Right cardiac atrium (tissue), 5 donors: ENCODE results near the gene PPM1H. TPM values are rescaled to one million over a fixed set of nuclear protein-coding genes. Genes with fewer than 3 reads are reported as not detected.

Experiments used
- ATAC-seq, 2 donors: fragments of 200-7000 bp; cut with Tn5 transposase; one replicate each; pipeline versions ENCODE4 v1.8.0 to v1.9.1; 2020; ENCODE audit warnings: moderate library complexity in 2 of 2, mild to moderate bottlenecking in 1 of 2
- DNase-seq, 3 donors: peaks; one replicate each; pipeline ENCODE4 v3.0.0-alpha.2; 2020
- H3K27ac ChIP-seq: one replicate; pipeline ENCODE4 v1.5.1; 2013; ENCODE audit warnings: mild to moderate bottlenecking, low read length, control low read depth, moderate library complexity
- H3K27me3 ChIP-seq: one replicate; pipeline ENCODE4 v1.6.1; 2013; ENCODE audit not compliant: control insufficient read depth, insufficient read depth
- H3K4me1 ChIP-seq: one replicate; pipeline ENCODE4 v1.6.1; 2013; ENCODE audit warnings: low read length; ENCODE audit not compliant: control insufficient read depth, insufficient read depth
- H3K4me3 ChIP-seq: one replicate; pipeline ENCODE4 v1.5.1; 2013; ENCODE audit warnings: low read length, control low read depth
- H3K9me3 ChIP-seq: one replicate; pipeline ENCODE4 v1.6.1; 2013; ENCODE audit warnings: low read length; ENCODE audit not compliant: control insufficient read depth
- WGBS: extraction: QIAGEN DNeasy Blood & Tissue Kit; methylation state at CpG from one replicate; pipeline ENCODE4 v1.1.7; 2013; 5-methylcytosine and 5-hydroxymethylcytosine counted together
- intact Hi-C, 4 donors: fragments of 100-400 bp; cut with DNase I; formaldehyde crosslinking; loops; one replicate each; pipeline versions ENCODE4 v1.11.0 to v1.14.0; 2022 to 2023
- polyA plus RNA-seq: library from polyadenylated mRNA; stranded (reverse); fragments of 200-250 nt; gene quantifications from one replicate; pipeline ENCODE4 v1.2.3, GENCODE V29; 2013
- total RNA-seq, 4 donors: library from RNA; stranded (reverse); fragmentation: NEBNext Ultra II Directional; extraction: Animal tissue kit (Norgen Biotek cat#: 25700); gene quantifications; one replicate each; pipeline ENCODE4 v1.2.1, GENCODE V29; 2021
- donor health status: healthy with polysubstance abuse.
- donor health status: DM: no; HTN: yes; CAD: no.
- donor health status: DM: no; HTN: no; CAD: no.
- donor health status: DM: no; HTN: yes; CAD: no; lungs with severe emphysema.
- donor health status: DM: yes; HTN: yes; CAD: no.

PPM1H gene
- total and polyA plus RNA-seq, 5 donors = 1.0 to 4.4 (median 3.5) TPM

DNA sequence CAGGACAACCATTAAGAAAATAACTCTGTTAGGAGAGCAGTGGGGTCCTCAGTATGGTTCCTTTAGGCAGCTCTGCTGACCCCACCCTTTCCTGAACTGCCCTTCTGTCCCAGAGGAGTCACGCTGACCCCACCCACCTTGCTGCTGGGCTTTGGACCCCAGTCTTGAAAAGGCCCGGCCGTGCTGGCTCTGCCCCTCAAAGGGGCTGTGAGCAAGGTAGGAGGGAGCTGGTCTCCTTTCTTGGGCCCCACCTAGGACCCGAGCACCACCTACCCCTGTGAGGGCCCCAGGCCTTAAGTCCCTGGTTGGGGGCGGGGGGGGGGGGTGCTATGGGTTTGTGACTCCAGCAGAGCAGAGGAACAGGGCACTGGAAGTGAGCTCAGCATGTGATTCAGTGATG is 297.3 kb downstream of the PPM1H start:
- ATAC-seq (no peak), DNase-seq (no peak)
- no peak overlapping the region for H3K4me3 ChIP-seq
- no peaks in the 10 kb centered on the region for H3K9me3 ChIP-seq
- intact Hi-C loops = no loop called here
- no peaks in the 10 kb centered on the region for H3K27me3 ChIP-seq
- no peak overlapping the region for H3K27ac ChIP-seq
- WGBS = 74% methylated on average over 5 of the region's 5 CpGs
- H3K4me1 ChIP-seq = no peaks in the 10 kb centered on the region

DNA sequence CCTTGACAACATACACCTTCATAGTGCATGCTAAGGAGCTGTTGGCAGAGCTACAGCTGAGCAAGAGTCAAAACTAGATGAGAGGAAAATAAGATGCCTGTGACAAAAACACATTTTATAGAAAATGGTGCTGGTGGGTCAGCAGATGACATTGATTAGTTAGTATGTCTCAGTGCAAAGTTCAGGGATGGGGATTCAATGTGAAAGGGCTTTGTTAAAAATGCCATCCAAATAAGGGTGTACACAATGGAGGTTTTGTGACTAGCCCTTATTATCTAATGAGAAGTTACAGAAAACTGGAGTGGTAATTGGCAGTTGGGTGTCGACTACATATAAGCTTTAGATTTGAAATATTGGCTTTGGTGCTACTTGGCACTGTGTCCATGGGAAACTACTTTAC is 299.3 kb downstream of the PPM1H start:
- no peak for DNase-seq
- ATAC-seq = no peak
- no peaks in the 10 kb centered on the region for H3K9me3 ChIP-seq
- H3K27ac ChIP-seq = no peak overlapping the region
- no peaks in the 10 kb centered on the region for H3K27me3 ChIP-seq
- 56% methylated on average over 1 of the region's 1 CpG for WGBS
- H3K4me3 ChIP-seq = no peak overlapping the region
- intact Hi-C loops = no loop called here
- H3K4me1 ChIP-seq = no peaks in the 10 kb centered on the region

DNA sequence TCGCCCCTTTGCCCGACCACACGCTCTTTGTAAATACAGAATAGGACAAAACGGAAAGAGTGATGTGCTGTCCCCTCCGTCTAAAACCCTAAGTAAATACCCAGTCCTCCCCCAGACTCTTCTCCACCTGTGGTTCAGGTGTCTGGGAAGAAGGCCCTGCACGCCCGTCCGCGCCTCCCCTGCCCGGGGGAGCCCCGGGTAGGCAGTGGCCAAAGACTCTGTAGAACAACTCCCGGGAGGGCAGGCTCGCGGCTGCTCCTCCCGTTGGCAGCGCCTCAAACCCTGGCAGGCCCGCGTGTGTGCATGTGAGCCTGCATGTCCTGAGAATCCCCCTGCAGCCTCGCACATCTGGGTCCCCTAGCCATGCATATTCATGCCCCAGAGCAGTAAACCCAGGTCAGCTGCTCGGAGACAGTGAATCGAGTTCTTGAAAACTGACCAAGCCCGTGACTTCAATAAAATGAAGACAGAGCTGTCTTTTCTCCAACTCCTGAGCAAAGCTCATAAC is 302.5 kb downstream of the PPM1H start:
- Histone ChIP-seq H3K9me3 (no peaks in the 10 kb centered on the region), H3K4me1 (no peaks in the 10 kb centered on the region), H3K27ac (peak overlapping the region; percentile 39), H3K27me3 (no peaks in the 10 kb centered on the region), H3K4me3 (peak overlapping the region; percentile 61)
- intact Hi-C loops = no loop called here
- 4% methylated on average over 22 of the region's 22 CpGs for WGBS
- DNase-seq = peak; percentile 67 to 91 (median 87)
- peak; percentile 72 to 74 for ATAC-seq

GRCh38 chr12:62631471-62632410 is 303.2 kb downstream of the PPM1H start:
- Histone ChIP-seq H3K4me1 (no peaks in the 10 kb centered on the region), H3K4me3 (peak overlapping the region; percentile 61), H3K27me3 (no peaks in the 10 kb centered on the region), H3K27ac (peak overlapping the region; percentile 39), H3K9me3 (no peaks in the 10 kb centered on the region)
- intact Hi-C loops = no loop called here
- peak; percentile 68 to 89 (median 86) for DNase-seq
- WGBS = 1% methylated on average over 58 of the region's 58 CpGs
- peak; percentile 90 for ATAC-seq

DNA sequence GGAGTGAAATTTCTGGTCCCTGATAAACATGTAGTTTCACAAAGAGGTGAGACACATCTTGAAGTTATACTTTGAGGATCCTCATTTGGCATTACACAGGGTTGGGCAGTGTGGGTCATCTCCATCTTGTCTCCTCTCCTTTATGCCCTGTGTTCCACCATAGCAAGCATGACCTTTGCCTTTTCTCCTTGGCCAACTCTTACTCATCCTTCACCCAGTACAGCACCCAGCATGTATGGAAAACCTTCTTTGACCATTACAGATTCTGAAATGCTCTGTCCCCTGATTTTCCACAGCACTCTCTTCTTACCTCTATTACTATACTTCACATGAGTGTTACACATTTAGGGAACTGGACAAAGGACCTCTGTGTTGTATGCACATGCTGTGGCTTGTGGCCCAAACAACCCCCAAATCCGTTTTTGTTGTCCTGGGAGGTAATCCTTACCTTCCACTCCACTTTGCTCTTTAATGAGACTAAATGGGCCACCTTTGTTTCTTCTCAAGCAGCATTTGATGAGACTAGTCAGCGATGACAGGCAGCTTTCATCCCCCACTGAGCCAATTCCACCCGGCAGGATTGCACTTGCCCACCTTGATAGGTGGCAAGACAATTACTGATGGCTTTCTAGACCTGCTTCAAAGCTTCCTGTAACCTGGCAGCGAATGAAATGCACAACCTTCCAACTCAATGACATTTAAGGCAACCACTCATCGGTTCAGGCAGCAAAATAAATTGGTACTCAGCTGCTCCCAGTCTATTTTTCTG is 304.8 kb downstream of the PPM1H start:
- Histone ChIP-seq H3K9me3 (no peaks in the 10 kb centered on the region), H3K4me1 (no peaks in the 10 kb centered on the region), H3K27ac (no peak overlapping the region), H3K27me3 (no peaks in the 10 kb centered on the region), H3K4me3 (no peak overlapping the region)
- 91% methylated on average over 5 of the region's 5 CpGs for WGBS
- intact Hi-C loops = loop anchor here in 1 of 4 donors (10.0 kb wide), 1 partner anchor 85 kb away; no protein-coding TSS in a partner anchor
- DNase-seq = no peak
- ATAC-seq = no peak

- WGBS = 70% methylated on average over 4 of the region's 4 CpGs
- ATAC-seq (no peak), DNase-seq (no peak)
- H3K4me3 ChIP-seq = no peak overlapping the region
- no peaks in the 10 kb centered on the region for H3K27me3 ChIP-seq
- H3K27ac ChIP-seq = no peak overlapping the region
- H3K4me1 ChIP-seq = no peaks in the 10 kb centered on the region
- H3K9me3 ChIP-seq = no peaks in the 10 kb centered on the region
- intact Hi-C loops = loop anchor here in 1 of 4 donors (10.0 kb wide), 1 partner anchor 85 kb away; no protein-coding TSS in a partner anchor
Observed at GRCh38 chr12:62629413-62629812, 305.5 kb downstream of the PPM1H start.

DNA sequence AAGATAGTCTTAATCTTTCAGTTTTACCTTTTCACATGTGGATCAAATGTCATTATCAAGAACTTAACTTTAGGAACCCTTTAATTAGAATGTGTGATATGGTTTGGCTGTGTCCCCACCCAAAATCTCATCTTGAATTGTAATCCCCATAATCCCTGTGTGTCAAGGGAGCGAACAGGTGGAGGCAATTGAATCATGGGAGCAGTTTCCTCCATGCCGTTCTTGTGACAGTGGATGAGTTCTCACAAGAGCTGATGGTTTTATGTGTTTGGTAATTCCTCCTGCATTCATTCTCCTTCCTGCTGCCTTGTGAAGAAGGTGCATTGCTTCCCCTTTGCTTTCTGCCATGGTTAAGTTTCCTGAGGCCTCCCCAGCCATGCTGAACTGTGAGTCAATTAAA is 307.8 kb downstream of the PPM1H start:
- H3K4me3 ChIP-seq = no peak overlapping the region
- no peaks in the 10 kb centered on the region for H3K4me1 ChIP-seq
- H3K9me3 ChIP-seq = no peaks in the 10 kb centered on the region
- ATAC-seq (no peak), DNase-seq (no peak)
- 84% methylated on average over 2 of the region's 2 CpGs for WGBS
- H3K27me3 ChIP-seq = no peaks in the 10 kb centered on the region
- intact Hi-C loops = loop anchor here in 1 of 4 donors (10.0 kb wide), 1 partner anchor 88 kb away; no protein-coding TSS in a partner anchor
- no peak overlapping the region for H3K27ac ChIP-seq

- peak; percentile 76 to 79 for ATAC-seq
- H3K4me3 ChIP-seq = no peak overlapping the region
- intact Hi-C loops = loop anchor here in 1 of 4 donors (10.0 kb wide), 1 partner anchor 90 kb away; no protein-coding TSS in a partner anchor
Observed at GRCh38 chr12:62625228-62625627, 309.7 kb downstream of the PPM1H start.

DNA sequence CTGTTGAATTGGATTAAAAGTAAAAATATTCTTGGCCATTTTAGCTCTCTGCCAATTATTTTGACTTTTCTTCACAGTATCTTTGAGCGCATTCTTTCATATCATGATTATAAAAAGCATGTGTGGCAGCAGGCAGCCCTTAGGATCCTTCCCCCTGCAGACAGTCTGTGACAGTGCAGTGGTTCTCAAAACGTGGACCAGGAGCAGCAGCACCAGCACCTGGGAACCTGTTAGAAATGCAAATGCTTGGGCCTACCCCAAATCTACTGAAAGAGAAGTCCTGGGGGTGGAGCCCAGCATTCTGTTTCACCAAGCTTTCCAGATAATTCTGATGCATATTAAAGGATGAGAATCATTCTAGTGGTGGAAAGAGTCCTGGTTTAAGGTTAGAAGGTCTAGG is 312.8 kb downstream of the PPM1H start:
- ATAC-seq = no peak
- WGBS = 52% methylated on average over 2 of the region's 2 CpGs
- H3K4me3 ChIP-seq = no peak overlapping the region
- no peak for DNase-seq
- intact Hi-C loops = loop anchor here in 1 of 4 donors (10.0 kb wide), 1 partner anchor 93 kb away; no protein-coding TSS in a partner anchor
- no peaks in the 10 kb centered on the region for H3K9me3 ChIP-seq
- no peak overlapping the region for H3K27ac ChIP-seq
- H3K4me1 ChIP-seq = peaks cover 2% of the 10 kb centered on the region
- H3K27me3 ChIP-seq = no peaks in the 10 kb centered on the region

More at GRCh38 chr12:62625228-62625627, 309.7 kb downstream of the PPM1H start:
- WGBS = 61% methylated on average over 2 of the region's 2 CpGs
- Histone ChIP-seq H3K27me3 (no peaks in the 10 kb centered on the region), H3K9me3 (no peaks in the 10 kb centered on the region), H3K27ac (no peak overlapping the region), H3K4me1 (no peaks in the 10 kb centered on the region)
- DNase-seq = peak in 2 of 3 donors; percentile 38 to 55

GRCh38 chr12:62621101-62621638 is 313.8 kb downstream of the PPM1H start:
- no peak overlapping the region for H3K27ac ChIP-seq
- 81% methylated on average over 8 of the region's 8 CpGs for WGBS
- DNase-seq = no peak
- no peaks in the 10 kb centered on the region for H3K9me3 ChIP-seq
- ATAC-seq = no peak
- H3K4me3 ChIP-seq = no peak overlapping the region
- H3K27me3 ChIP-seq = no peaks in the 10 kb centered on the region
- intact Hi-C loops = loop anchor here in 1 of 4 donors (10.0 kb wide), 1 partner anchor 94 kb away; no protein-coding TSS in a partner anchor
- peaks cover 2% of the 10 kb centered on the region for H3K4me1 ChIP-seq
